ENCODE results near the gene RGS10.
A peak's percentile ranks its signal among the peaks of the same experiment; 100 is the strongest.

RGS10 gene

GRCh38 chr10:119503821-119504220, 38.7 kb downstream of the RGS10 start:
- no peak for TF ChIP-seq CTCF (IDR thresholded peaks at IDR 0.05; ENCODE audit: borderline replicate concordance, extremely low read depth, low read length, poor library complexity, severe bottlenecking)
- TF ChIP-seq EZH2 (IDR thresholded peaks at IDR 0.05; ENCODE audit: borderline replicate concordance, low read depth, low read length, severe bottlenecking): no peak
- H3K9me3 ChIP-seq (ENCODE audit: insufficient read depth, low read length, severe bottlenecking): no peaks in the 10 kb centered on the region
- H3K4me1 ChIP-seq (ENCODE audit: insufficient read depth, low read length): peaks cover 36% of the 10 kb centered on the region
- DNase-seq (no peak), ATAC-seq (ENCODE audit: insufficient read depth, low read depth) (no peak)
- 0 out of 2 replicates have a peak overlapping the region, but pooled peaks have one; percentile 57 for H3K9ac ChIP-seq (ENCODE audit: low read depth, low read length)
- H3K27me3 ChIP-seq (ENCODE audit: insufficient read depth, low read length, poor library complexity): no peaks in the 10 kb centered on the region
- H4K20me1 ChIP-seq (ENCODE audit: insufficient read depth, low read length): no peaks in the 10 kb centered on the region
- H2AFZ ChIP-seq (ENCODE audit: low read depth, low read length): no peak overlapping the region
- H3K4me2 ChIP-seq (ENCODE audit: insufficient read depth, low read length): no peak overlapping the region
- peak overlapping the region; percentile 94 for H3K27ac ChIP-seq (ENCODE audit: low read length)
- H3K79me2 ChIP-seq (ENCODE audit: insufficient read depth, low read length): peaks cover 3% of the 10 kb centered on the region; the same call in 1 of the 2 replicates
- H3K36me3 ChIP-seq (ENCODE audit: insufficient read depth, low read length): peaks cover 34% of the 10 kb centered on the region
- H3K4me3 ChIP-seq (ENCODE audit: low read depth in 1 of 2, low read length in 2 of 2): no peak overlapping the region

- Histone ChIP-seq H3K9me3 (ENCODE audit: insufficient read depth, low read length, severe bottlenecking) (no peaks in the 10 kb centered on the region), H3K9ac (ENCODE audit: low read depth, low read length) (peak overlapping the region; percentile 57), H3K27me3 (ENCODE audit: insufficient read depth, low read length, poor library complexity) (no peaks in the 10 kb centered on the region), H3K27ac (ENCODE audit: low read length) (peak overlapping the region; percentile 94), H3K79me2 (ENCODE audit: insufficient read depth, low read length) (peaks cover 3% of the 10 kb centered on the region; the same call in 1 of the 2 replicates), H2AFZ (ENCODE audit: low read depth, low read length) (peak overlapping the region; percentile 79), H3K4me1 (ENCODE audit: insufficient read depth, low read length) (peaks cover 36% of the 10 kb centered on the region), H3K36me3 (ENCODE audit: insufficient read depth, low read length) (peaks cover 34% of the 10 kb centered on the region), H4K20me1 (ENCODE audit: insufficient read depth, low read length) (no peaks in the 10 kb centered on the region), H3K4me3 (ENCODE audit: low read depth in 1 of 2, low read length in 2 of 2) (peak overlapping the region in 1 of 2 experiments; percentile 53; a peak in 2 of 4 replicates), H3K4me2 (ENCODE audit: insufficient read depth, low read length) (peak overlapping the region; percentile 70)
- DNase-seq (no peak), ATAC-seq (ENCODE audit: insufficient read depth, low read depth) (peak; percentile 56)
- TF ChIP-seq CTCF (IDR thresholded peaks at IDR 0.05; ENCODE audit: borderline replicate concordance, extremely low read depth, low read length, poor library complexity, severe bottlenecking): no peak
- TF ChIP-seq EZH2 (IDR thresholded peaks at IDR 0.05; ENCODE audit: borderline replicate concordance, low read depth, low read length, severe bottlenecking): no peak
These were observed 39.8 kb downstream of the RGS10 start for GRCh38 chr10:119502618-119503155.

- Histone ChIP-seq H3K27me3 (ENCODE audit: insufficient read depth, low read length, poor library complexity) (no peaks in the 10 kb centered on the region), H3K9ac (ENCODE audit: low read depth, low read length) (peak overlapping the region; percentile 57), H3K79me2 (ENCODE audit: insufficient read depth, low read length) (peaks cover 3% of the 10 kb centered on the region; the same call in 1 of the 2 replicates), H4K20me1 (ENCODE audit: insufficient read depth, low read length) (no peaks in the 10 kb centered on the region), H3K9me3 (ENCODE audit: insufficient read depth, low read length, severe bottlenecking) (no peaks in the 10 kb centered on the region), H3K36me3 (ENCODE audit: insufficient read depth, low read length) (peaks cover 34% of the 10 kb centered on the region), H3K4me2 (ENCODE audit: insufficient read depth, low read length) (peak overlapping the region; percentile 70), H3K4me3 (ENCODE audit: low read depth in 1 of 2, low read length in 2 of 2) (peak overlapping the region in 1 of 2 experiments; percentile 53; a peak in 2 of 4 replicates), H3K4me1 (ENCODE audit: insufficient read depth, low read length) (peaks cover 36% of the 10 kb centered on the region), H3K27ac (ENCODE audit: low read length) (peak overlapping the region; percentile 94), H2AFZ (ENCODE audit: low read depth, low read length) (peak overlapping the region; percentile 59; the same call in 1 of the 2 replicates)
- TF ChIP-seq EZH2 (IDR thresholded peaks at IDR 0.05; ENCODE audit: borderline replicate concordance, low read depth, low read length, severe bottlenecking): no peak
- no peak for TF ChIP-seq CTCF (IDR thresholded peaks at IDR 0.05; ENCODE audit: borderline replicate concordance, extremely low read depth, low read length, poor library complexity, severe bottlenecking)
- peak; percentile 98 for DNase-seq
- ATAC-seq (ENCODE audit: insufficient read depth, low read depth): peak; percentile 92
These were observed 40.3 kb downstream of the RGS10 start for GRCh38 chr10:119502209-119502608.

All from DND-41 (cell line).